HepG2 (cell line): Measurements from ENCODE around the gene SLC20A1. TPM values are rescaled to one million over a fixed set of nuclear protein-coding genes. Genes with fewer than 3 reads are reported as not detected.

ENCODE experiments used
- EHMT2 ChIP-seq: fragments of 200-600 bp; sonication (generic); IDR thresholded peaks from 2 replicates; pipeline ENCODE4 v1.7.0; 2017; ENCODE audit warnings: antibody characterized with exemption, low read depth, low read length, borderline replicate concordance
- GABPB1 ChIP-seq: IDR thresholded peaks from 2 replicates; pipeline ENCODE4 v1.6.1; 2016; ENCODE audit warnings: mild to moderate bottlenecking, missing genetic modification reagents, moderate library complexity, missing compliant biosample characterization
- HINFP ChIP-seq: sonication (generic); formaldehyde crosslinking; IDR thresholded peaks from 2 replicates; pipeline ENCODE4 v1.4.0; 2020; ENCODE audit warnings: low read depth, mild to moderate bottlenecking, missing genetic modification reagents
- HOXD1 ChIP-seq: sonication (generic); formaldehyde crosslinking; IDR thresholded peaks from 2 replicates; pipeline ENCODE4 v1.5.0; 2020; ENCODE audit warnings: missing genetic modification reagents
- MAFF ChIP-seq: IDR thresholded peaks from 2 replicates; pipeline ENCODE4 v1.6.1; 2011; ENCODE audit warnings: low read depth, low read length, improper control_type of control experiment
- SP1 ChIP-seq, 2 experiments: fragments of 450-650 bp in 1 of 2; sonication (generic) in 1 of 2; formaldehyde crosslinking in 1 of 2; IDR thresholded peaks; 2 replicates each; pipeline versions ENCODE4 v1.4.0 to v1.6.1; 2016 to 2020; ENCODE audit warnings: missing genetic modification reagents in 1 of 2
- ZNF274 ChIP-seq: sonication (generic); formaldehyde crosslinking; IDR thresholded peaks from 2 replicates; pipeline ENCODE4 v1.5.1; 2020; ENCODE audit warnings: mild to moderate bottlenecking, missing genetic modification reagents
- ZNF430 ChIP-seq: sonication (generic); formaldehyde crosslinking; IDR thresholded peaks from 2 replicates; pipeline ENCODE4 v1.9.0; 2021; ENCODE audit warnings: mild to moderate bottlenecking, missing genetic modification reagents
- ZNF44 ChIP-seq: sonication (generic); formaldehyde crosslinking; IDR thresholded peaks from 2 replicates; pipeline ENCODE4 v1.5.1; 2020; ENCODE audit warnings: mild to moderate bottlenecking, missing genetic modification reagents
- ZSCAN30 ChIP-seq: sonication (generic); formaldehyde crosslinking; IDR thresholded peaks from 2 replicates; pipeline ENCODE4 v1.5.0; 2020; ENCODE audit warnings: mild to moderate bottlenecking, missing genetic modification reagents
- ZZZ3 ChIP-seq: sonication (generic); formaldehyde crosslinking; IDR thresholded peaks from 2 replicates; pipeline ENCODE4 v1.4.0; 2020; ENCODE audit warnings: missing genetic modification reagents, mild to moderate bottlenecking, borderline replicate concordance
- polyA plus RNA-seq, 8 experiments: library from polyadenylated mRNA; depleted of rRNA in 3 of 8; stranded (reverse) in 7 of 8; unstranded in 1 of 8; fragments of >200 nt; fragmentation: Illumina TruSeq in 4 of 8; extraction: Trizol in 4 of 8; gene quantifications; 2 replicates each; pipeline versions ENCODE4 v1.2.1 to v1.2.3, GENCODE V29; 2011 to 2016; ENCODE audit warnings: low read depth in 4 of 8, missing spikeins in 1 of 8, mixed read lengths in 1 of 8; ENCODE audit not compliant: insufficient read depth in 1 of 8
- total RNA-seq, 5 experiments: library from RNA; depleted of rRNA; stranded (reverse); fragments of >200 nt; fragmentation: Illumina TruSeq; extraction: Trizol; gene quantifications; 2 replicates each; pipeline ENCODE4 v1.2.3, GENCODE V29; 2016; ENCODE audit warnings: low read depth in 1 of 5
- TF ChIP-seq, protein P1 (sequence below): sonication (generic); formaldehyde crosslinking; IDR thresholded peaks from 2 replicates; pipeline ENCODE4 v1.5.1; 2020; ENCODE audit warnings: mild to moderate bottlenecking, missing genetic modification reagents, moderate library complexity
- TF ChIP-seq, protein P2 (sequence below): sonication (generic); formaldehyde crosslinking; conservative IDR thresholded peaks from 2 replicates; pipeline ENCODE4 v1.4.0; 2020; ENCODE audit warnings: mild to moderate bottlenecking, missing genetic modification reagents, moderate library complexity
- TF ChIP-seq, protein P3 (sequence below): sonication (generic); formaldehyde crosslinking; IDR thresholded peaks from 2 replicates; pipeline ENCODE4 v1.9.0; 2021; ENCODE audit warnings: missing genetic modification reagents, mild to moderate bottlenecking, borderline replicate concordance
- TF ChIP-seq, protein P4 (sequence below): sonication (generic); formaldehyde crosslinking; IDR thresholded peaks from 2 replicates; pipeline ENCODE4 v1.5.0; 2020; ENCODE audit warnings: mild to moderate bottlenecking, missing genetic modification reagents, moderate library complexity

Gene SLC20A1
- total and polyA plus RNA-seq, 2 of the 13 experiments (the other 11 are each of a cell fraction or from before 2014, with no cell fraction given) = 54.0 to 85.9 TPM

DNA sequence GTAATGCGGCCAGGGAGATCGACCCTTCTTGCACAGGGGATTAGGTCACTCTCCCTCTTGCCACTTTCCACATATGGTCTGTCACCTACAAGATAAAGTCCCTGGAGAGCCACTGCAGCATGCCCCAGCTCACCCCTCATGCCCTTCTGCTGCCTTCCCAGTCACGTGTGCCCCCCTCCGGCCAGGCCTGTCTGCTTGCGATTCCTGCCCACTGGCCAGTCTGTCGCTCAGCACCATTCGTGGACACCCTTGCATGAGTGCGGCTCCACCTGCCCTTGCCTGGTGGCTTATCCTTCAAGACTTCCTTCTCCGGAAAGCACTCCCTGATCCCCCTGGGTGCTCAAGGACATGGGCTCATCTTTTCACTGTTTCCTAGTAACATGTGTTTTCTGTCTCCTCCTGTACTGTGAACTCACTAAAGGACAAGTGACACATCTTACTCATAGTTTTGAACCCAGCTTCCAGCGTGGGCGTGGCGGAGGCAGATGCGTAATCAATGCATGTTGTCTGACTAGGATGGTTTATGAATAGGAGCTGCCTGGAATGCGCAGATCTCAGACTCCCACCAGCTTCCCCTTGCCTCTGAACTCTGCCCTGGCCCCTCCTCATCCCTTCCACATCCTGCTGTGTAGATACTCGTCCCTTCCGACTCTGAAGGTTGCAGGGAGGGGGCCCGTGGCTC lies 67.3 kb downstream of the SLC20A1 start (continued):
- TF ChIP-seq HINFP (CRISPR knock-in tag) (0 out of 2 replicates have a peak, but pooled peaks have one; percentile 46), EHMT2 (no peak), ZNF430 (CRISPR knock-in tag) (no peak), ZNF44 (CRISPR knock-in tag) (no peak), HOXD1 (CRISPR knock-in tag) (no peak), MAFF (no peak), ZSCAN30 (CRISPR knock-in tag) (no peak), GABPB1 (CRISPR knock-in tag) (0 out of 2 replicates have a peak, but pooled peaks have one; percentile 16), ZZZ3 (CRISPR knock-in tag) (no peak), ZNF274 (CRISPR knock-in tag) (0 out of 2 replicates have a peak, but pooled peaks have one; percentile 10), SP1 (IDR thresholded peaks at IDR 0.05) (no peak), SP1 (CRISPR knock-in tag; IDR thresholded peaks at IDR 0.05) (0 out of 2 replicates have a peak, but pooled peaks have one; percentile 9)
- TF ChIP-seq, protein P1, sequence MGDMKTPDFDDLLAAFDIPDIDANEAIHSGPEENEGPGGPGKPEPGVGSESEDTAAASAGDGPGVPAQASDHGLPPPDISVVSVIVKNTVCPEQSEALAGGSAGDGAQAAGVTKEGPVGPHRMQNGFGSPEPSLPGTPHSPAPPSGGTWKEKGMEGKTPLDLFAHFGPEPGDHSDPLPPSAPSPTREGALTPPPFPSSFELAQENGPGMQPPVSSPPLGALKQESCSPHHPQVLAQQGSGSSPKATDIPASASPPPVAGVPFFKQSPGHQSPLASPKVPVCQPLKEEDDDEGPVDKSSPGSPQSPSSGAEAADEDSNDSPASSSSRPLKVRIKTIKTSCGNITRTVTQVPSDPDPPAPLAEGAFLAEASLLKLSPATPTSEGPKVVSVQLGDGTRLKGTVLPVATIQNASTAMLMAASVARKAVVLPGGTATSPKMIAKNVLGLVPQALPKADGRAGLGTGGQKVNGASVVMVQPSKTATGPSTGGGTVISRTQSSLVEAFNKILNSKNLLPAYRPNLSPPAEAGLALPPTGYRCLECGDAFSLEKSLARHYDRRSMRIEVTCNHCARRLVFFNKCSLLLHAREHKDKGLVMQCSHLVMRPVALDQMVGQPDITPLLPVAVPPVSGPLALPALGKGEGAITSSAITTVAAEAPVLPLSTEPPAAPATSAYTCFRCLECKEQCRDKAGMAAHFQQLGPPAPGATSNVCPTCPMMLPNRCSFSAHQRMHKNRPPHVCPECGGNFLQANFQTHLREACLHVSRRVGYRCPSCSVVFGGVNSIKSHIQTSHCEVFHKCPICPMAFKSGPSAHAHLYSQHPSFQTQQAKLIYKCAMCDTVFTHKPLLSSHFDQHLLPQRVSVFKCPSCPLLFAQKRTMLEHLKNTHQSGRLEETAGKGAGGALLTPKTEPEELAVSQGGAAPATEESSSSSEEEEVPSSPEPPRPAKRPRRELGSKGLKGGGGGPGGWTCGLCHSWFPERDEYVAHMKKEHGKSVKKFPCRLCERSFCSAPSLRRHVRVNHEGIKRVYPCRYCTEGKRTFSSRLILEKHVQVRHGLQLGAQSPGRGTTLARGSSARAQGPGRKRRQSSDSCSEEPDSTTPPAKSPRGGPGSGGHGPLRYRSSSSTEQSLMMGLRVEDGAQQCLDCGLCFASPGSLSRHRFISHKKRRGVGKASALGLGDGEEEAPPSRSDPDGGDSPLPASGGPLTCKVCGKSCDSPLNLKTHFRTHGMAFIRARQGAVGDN = no peak; the same call in 1 of the 2 replicates
- TF ChIP-seq, protein P2, sequence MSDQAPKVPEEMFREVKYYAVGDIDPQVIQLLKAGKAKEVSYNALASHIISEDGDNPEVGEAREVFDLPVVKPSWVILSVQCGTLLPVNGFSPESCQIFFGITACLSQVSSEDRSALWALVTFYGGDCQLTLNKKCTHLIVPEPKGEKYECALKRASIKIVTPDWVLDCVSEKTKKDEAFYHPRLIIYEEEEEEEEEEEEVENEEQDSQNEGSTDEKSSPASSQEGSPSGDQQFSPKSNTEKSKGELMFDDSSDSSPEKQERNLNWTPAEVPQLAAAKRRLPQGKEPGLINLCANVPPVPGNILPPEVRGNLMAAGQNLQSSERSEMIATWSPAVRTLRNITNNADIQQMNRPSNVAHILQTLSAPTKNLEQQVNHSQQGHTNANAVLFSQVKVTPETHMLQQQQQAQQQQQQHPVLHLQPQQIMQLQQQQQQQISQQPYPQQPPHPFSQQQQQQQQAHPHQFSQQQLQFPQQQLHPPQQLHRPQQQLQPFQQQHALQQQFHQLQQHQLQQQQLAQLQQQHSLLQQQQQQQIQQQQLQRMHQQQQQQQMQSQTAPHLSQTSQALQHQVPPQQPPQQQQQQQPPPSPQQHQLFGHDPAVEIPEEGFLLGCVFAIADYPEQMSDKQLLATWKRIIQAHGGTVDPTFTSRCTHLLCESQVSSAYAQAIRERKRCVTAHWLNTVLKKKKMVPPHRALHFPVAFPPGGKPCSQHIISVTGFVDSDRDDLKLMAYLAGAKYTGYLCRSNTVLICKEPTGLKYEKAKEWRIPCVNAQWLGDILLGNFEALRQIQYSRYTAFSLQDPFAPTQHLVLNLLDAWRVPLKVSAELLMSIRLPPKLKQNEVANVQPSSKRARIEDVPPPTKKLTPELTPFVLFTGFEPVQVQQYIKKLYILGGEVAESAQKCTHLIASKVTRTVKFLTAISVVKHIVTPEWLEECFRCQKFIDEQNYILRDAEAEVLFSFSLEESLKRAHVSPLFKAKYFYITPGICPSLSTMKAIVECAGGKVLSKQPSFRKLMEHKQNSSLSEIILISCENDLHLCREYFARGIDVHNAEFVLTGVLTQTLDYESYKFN (CRISPR knock-in tag) = peak; percentile 56
- TF ChIP-seq, protein P3, sequence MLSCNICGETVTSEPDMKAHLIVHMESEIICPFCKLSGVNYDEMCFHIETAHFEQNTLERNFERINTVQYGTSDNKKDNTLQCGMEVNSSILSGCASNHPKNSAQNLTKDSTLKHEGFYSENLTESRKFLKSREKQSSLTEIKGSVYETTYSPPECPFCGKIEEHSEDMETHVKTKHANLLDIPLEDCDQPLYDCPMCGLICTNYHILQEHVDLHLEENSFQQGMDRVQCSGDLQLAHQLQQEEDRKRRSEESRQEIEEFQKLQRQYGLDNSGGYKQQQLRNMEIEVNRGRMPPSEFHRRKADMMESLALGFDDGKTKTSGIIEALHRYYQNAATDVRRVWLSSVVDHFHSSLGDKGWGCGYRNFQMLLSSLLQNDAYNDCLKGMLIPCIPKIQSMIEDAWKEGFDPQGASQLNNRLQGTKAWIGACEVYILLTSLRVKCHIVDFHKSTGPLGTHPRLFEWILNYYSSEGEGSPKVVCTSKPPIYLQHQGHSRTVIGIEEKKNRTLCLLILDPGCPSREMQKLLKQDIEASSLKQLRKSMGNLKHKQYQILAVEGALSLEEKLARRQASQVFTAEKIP (CRISPR knock-in tag) = no peak
- TF ChIP-seq, protein P4, sequence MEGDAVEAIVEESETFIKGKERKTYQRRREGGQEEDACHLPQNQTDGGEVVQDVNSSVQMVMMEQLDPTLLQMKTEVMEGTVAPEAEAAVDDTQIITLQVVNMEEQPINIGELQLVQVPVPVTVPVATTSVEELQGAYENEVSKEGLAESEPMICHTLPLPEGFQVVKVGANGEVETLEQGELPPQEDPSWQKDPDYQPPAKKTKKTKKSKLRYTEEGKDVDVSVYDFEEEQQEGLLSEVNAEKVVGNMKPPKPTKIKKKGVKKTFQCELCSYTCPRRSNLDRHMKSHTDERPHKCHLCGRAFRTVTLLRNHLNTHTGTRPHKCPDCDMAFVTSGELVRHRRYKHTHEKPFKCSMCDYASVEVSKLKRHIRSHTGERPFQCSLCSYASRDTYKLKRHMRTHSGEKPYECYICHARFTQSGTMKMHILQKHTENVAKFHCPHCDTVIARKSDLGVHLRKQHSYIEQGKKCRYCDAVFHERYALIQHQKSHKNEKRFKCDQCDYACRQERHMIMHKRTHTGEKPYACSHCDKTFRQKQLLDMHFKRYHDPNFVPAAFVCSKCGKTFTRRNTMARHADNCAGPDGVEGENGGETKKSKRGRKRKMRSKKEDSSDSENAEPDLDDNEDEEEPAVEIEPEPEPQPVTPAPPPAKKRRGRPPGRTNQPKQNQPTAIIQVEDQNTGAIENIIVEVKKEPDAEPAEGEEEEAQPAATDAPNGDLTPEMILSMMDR (CRISPR knock-in tag) = peak; percentile 32; the same call in 1 of the 2 replicates
